AG04449 (cell line): Measurements from ENCODE around the gene AGAP3.

ENCODE experiments used
- CTCF ChIA-PET: fragments of 350-600 bp; formaldehyde crosslinking; extraction: SDS; loops from one replicate; lab custom pipeline; 2021; ENCODE audit warnings: antibody characterized with exemption; lab: Yijun Ruan, JAX
- POLR2A ChIA-PET: fragments of 400-600, 350-600 bp; formaldehyde crosslinking; extraction: SDS; loops from one replicate; lab custom pipeline; 2020; ENCODE audit warnings: antibody characterized with exemption, inconsistent platforms; lab: Yijun Ruan, JAX
- DNase-seq: peaks from one replicate; pipeline ENCODE4 v3.0.0-alpha.2; 2010; ENCODE audit warnings: low read depth, low spot score
- H3K4me3 ChIP-seq: 2 replicates; pipeline ENCODE4 v1.5.1; 2011; ENCODE audit warnings: low read depth, mild to moderate bottlenecking, control low read depth, low read length
- CTCF ChIP-seq: IDR thresholded peaks from one replicate; pipeline ENCODE4 v1.5.1; 2011; ENCODE audit warnings: mild to moderate bottlenecking, moderate library complexity, low read length, control low read depth, inconsistent platforms; ENCODE audit not compliant: insufficient read depth; ENCODE audit errors: missing control alignments

The AGAP3 gene

DNA sequence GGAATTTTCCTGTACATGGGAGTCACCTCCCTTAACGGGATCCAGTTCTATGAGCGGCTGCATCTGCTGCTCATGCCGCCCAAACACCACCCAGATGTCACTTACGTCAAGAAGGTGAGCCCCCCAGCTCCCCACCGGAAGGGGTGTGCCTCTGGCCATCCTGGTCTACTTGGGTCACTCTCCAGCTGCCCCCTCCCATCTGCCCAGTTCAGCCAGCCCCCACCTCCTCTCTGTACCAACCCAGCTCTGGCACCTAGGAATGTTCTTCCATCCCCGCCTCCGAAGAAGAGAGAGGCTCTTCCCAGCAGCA is 10.7 kb upstream of the AGAP3 start:
- ChIA-PET CTCF (interaction anchor here (1.2 to 2.4 kb wide), 3 partner anchors 13 to 32 kb away, joined by 6 to 11 read pairs (median 6); partner anchors contain the start of gene SLC4A2), POLR2A (interaction anchor here (0.9 to 1.8 kb wide), 4 partner anchors 7 to 36 kb away, joined by 3 to 6 read pairs (median 5); no protein-coding TSS in a partner anchor)
- no peak for TF ChIP-seq CTCF
- no peak overlapping the region for H3K4me3 ChIP-seq
- DNase-seq: no peak

DNA sequence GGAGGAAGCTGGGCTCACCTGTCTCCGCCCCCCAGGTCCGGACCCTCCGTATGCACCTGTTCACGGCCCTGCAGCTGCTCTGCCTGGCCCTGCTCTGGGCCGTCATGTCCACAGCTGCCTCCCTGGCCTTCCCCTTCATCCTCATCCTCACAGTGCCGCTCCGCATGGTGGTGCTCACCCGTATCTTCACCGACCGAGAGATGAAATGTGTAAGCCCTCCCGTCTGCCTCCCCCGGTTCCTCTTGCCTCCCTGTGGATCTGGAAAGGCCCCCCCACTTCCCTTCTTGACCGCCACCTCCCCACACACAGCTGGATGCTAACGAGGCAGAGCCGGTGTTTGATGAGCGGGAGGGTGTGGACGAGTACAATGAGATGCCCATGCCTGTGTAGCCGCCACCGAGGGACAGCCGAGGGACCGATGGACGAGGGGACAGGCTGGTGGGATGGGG is 10.3 kb upstream of the AGAP3 start:
- DNase-seq: no peak
- POLR2A ChIA-PET: interaction anchor here (0.9 to 1.8 kb wide), 5 partner anchors 8 to 36 kb away, joined by 3 to 6 read pairs (median 5); no protein-coding TSS in a partner anchor
- no peak overlapping the region for H3K4me3 ChIP-seq
- CTCF ChIA-PET: interaction anchor here (1.2 to 2.6 kb wide), 6 partner anchors 8 to 35 kb away, joined by 4 to 11 read pairs (median 8); partner anchors contain the start of gene SLC4A2
- TF ChIP-seq CTCF: no peak

DNA sequence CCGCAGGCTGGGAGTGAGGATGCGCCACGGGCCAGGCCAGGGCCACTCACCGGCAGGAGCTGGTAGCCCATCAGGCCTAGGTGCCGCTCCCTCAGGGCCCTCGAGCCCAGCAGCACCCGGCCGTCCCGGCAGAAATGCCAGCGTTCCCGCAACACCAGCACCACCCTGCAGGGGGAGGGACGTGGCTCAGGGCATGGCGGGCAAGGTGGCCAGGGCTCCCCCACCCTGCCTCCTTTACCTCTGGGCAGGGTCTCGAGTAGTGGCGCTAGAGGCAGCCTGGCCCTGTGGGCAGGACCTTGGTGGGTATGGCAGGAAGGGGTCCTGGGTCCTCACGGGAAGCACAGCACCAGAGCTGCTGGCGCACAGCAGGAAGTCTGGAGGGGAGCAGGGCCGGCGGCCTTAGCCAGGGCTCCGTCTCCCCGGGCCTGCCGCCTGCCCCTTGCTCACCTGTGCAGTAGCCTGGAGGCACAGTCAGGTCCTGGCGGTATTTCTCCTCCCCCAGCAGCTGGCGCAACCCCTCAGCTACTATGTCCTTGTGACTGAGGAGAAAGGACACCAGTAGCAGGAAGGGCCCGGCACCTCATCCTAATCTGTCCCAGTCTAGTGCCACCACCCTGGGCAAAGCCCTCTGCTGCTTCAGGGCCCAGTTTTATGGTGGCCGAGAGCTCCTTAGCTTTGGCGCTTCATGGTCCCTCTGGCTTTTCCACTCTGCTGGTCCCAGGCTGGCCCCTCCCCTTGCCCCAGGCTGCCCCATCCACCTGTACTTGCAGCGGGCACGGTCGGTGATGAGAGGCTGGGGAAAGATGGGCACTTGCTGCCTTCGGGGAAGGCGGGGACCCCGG is 9.2 kb upstream of the AGAP3 start:
- ChIA-PET POLR2A (interaction anchor here (0.8 to 1.8 kb wide), 5 partner anchors 8 to 38 kb away, joined by 3 to 5 read pairs (median 4); no protein-coding TSS in a partner anchor), CTCF (interaction anchor here (0.9 to 2.6 kb wide), 9 partner anchors 8 to 59 kb away, joined by 3 to 12 read pairs (median 6); partner anchors contain the start of gene SLC4A2)
- no peak for DNase-seq
- no peak overlapping the region for H3K4me3 ChIP-seq
- peak; percentile 49 for TF ChIP-seq CTCF

GRCh38 chr7:151077705-151078232 is 8.5 kb upstream of the AGAP3 start:
- CTCF ChIA-PET: interaction anchor here (0.9 to 2.6 kb wide), 7 partner anchors 7 to 59 kb away, joined by 3 to 12 read pairs (median 4); partner anchors contain the start of gene SLC4A2
- no peak overlapping the region for H3K4me3 ChIP-seq
- TF ChIP-seq CTCF: no peak
- no peak for DNase-seq
- POLR2A ChIA-PET: interaction anchor here (0.6 to 1.1 kb wide), 4 partner anchors 10 to 39 kb away, joined by 3 to 4 read pairs (median 4); no protein-coding TSS in a partner anchor

DNA sequence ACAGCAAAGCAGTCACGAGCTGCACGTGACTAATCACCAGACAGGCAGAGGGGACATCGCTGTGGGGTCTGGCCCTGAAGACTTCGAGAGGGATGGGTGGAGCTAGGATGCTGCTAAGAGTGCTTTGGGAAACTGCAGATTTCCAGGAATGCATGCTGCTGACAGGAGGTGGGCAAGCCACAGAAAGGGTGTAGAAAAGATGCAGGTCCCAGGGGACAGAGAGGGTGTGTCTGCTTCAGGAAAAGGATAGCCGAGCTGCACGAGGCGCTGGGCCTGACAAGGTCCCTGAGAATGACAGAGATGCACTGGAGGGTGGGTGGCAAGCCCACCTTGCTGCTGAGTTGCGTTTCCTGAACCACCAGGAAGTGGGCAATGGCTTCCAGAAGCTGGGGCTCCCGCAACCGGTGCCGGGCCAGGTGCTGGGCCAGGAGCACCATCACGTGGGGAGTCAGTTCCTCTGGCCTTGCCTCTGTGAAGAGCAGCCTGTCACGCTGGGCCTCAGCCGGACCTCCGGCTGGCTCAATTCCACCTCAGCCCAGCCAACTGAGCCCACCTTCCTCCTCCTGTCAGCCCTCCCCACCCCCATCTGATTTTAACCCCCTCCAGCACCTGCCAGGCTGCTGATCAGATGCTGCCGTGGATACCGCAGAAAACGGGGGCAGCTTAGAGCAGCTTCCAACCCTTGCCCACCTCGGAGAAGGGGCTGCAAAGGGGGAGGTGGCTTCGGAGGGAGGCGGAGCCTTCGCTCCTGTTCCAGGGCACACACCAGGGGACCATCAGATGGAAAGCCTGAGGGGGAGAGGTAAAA is 7.8 kb upstream of the AGAP3 start:
- POLR2A ChIA-PET: interaction anchor here (0.6 to 1.0 kb wide), 3 partner anchors 11 to 31 kb away, joined by 3 to 4 read pairs (median 3); no protein-coding TSS in a partner anchor
- TF ChIP-seq CTCF: no peak
- CTCF ChIA-PET: interaction anchor here (1.6 to 2.6 kb wide), 3 partner anchors 10 to 33 kb away, joined by 3 to 12 read pairs (median 11); no protein-coding TSS in a partner anchor
- DNase-seq: no peak
- H3K4me3 ChIP-seq: no peak overlapping the region; the same call in none of the 2 replicates
